ENCODE results near the gene SLC44A3. TPM values are rescaled to one million over a fixed set of nuclear protein-coding genes. Genes with fewer than 3 reads are reported as not detected.

The SLC44A3 gene
- total RNA-seq, 1 donor from 2014 or later: 53.8 TPM

GRCh38 chr1:94801919-94802546 lies 18.1 kb upstream of the SLC44A3 start:
- no peak for DNase-seq (ENCODE audit: low spot score)

- no peak for DNase-seq (ENCODE audit: low spot score)
Observed at GRCh38 chr1:94803106-94803505, 17.1 kb upstream of the SLC44A3 start.

DNA sequence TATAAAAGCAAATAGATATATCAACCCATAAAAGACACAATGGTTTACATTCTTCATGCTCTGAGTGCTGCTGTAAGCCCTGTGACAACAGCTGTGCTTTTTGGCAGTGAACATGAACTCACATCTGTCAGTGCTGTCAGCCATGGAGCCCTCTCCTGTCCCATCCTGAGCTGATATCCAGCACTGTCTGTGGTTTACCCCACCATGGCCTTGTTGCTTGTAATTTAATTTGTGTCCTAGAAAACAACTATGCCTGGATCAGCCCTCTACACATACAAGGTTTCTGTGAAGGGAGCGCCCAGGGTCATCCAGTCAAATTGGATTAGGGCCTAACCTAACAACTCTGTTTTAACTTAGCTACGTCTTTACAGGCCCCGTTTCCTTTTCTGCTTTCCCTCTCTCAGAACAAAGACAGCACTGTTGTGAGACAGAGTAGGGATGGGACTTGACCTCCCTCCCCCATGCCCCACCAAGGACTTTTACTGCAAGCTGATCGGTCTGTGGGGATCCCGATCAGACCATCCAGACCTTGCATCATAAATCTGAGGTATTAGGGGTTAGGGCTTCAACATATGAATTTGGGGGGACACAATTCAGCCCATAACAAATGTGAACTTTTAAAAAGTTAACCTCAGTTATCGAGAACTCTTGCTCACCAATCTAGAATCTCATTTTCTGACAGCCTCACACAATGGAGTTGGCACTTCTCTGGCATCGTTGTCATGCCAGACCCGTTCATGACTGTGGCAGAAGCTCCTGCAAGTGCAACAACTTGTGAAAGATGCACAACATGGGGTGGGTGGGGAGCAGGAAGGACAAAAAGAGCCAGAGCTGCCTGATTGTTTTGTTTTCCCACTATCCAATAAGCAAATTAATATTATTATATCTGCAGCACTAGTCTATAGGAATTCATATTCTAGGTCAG lies 16.4 kb upstream of the SLC44A3 start:
- no peak for DNase-seq (ENCODE audit: low spot score)

DNA sequence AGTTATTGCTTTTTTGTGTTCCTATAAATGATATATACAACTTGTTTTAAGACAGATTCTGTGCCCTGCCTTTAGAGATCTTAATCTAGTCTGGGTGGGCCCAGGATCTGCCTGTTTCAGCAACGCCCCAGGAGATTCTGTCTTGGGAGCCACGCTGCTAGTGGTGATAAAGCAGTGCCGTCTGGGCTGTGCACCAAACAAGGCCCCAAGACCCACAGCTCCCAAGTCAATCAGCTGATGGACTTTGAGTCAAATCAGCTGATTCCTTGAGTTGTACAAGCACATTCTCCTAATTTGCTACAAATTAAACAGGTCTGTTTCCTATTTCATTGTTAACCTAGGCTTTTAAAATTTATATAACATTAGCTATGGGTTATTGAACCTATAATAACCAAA lies 15.7 kb upstream of the SLC44A3 start:
- no peak for DNase-seq (ENCODE audit: low spot score)

GRCh38 chr1:94805912-94806311 lies 14.2 kb upstream of the SLC44A3 start:
- peak; percentile 40 for DNase-seq (ENCODE audit: low spot score)

- no peak for DNase-seq (ENCODE audit: low spot score)
Observed at GRCh38 chr1:94806441-94806871, 13.7 kb upstream of the SLC44A3 start.

- DNase-seq (ENCODE audit: low spot score): peak; percentile 56
Observed at GRCh38 chr1:94807742-94808491, 12.2 kb upstream of the SLC44A3 start.

- DNase-seq (ENCODE audit: low spot score): no peak
Observed at GRCh38 chr1:94808669-94809068, 11.5 kb upstream of the SLC44A3 start.

GRCh38 chr1:94812985-94813384 lies 7.2 kb upstream of the SLC44A3 start:
- DNase-seq (ENCODE audit: low spot score): no peak

DNA sequence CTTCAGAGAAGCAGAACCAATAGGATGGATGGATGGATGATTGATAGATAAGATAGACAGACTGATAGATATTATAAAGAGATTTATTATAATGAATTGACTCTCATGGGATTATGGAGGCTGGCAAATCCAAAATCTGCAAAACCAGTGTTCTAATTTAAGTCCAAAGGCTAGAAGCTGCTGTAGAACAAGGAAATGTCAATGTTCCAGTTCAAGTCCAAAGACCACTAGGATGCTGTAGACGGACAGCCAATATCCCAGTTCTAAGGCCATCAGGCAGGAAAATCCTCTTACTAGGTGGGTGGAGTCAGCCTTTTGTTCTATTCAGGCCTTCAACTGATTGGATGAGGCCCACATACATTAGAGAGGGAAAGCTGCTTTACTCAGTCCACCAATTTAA lies 4.1 kb upstream of the SLC44A3 start:
- DNase-seq (ENCODE audit: low spot score): no peak

GRCh38 chr1:94817712-94818111 lies 2.4 kb upstream of the SLC44A3 start:
- no peak for DNase-seq (ENCODE audit: low spot score)

GRCh38 chr1:94819238-94819944 lies 766 bp upstream of the SLC44A3 start:
- no peak for DNase-seq (ENCODE audit: low spot score)

DNA sequence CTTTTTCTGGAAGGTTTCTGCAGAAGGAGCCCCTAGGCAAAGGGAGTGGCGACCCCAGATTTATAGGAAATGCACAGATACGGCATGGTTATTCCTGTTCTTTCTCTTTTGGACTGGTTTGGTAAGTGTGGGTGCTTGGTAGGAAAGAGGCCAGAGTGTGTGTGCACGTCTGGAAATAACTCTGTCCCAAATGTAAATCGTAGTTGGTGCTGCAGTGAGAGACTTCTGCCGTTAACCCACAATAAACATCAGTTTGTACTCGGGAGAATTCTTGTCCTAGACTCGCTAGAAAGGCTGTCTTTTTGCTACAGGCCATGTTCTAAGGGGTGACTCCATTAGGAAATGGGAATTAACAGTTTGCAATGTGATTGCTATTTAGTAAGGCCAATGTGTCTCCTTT lies 779 bp downstream of the SLC44A3 start:
- DNase-seq (ENCODE audit: low spot score): no peak

DNA sequence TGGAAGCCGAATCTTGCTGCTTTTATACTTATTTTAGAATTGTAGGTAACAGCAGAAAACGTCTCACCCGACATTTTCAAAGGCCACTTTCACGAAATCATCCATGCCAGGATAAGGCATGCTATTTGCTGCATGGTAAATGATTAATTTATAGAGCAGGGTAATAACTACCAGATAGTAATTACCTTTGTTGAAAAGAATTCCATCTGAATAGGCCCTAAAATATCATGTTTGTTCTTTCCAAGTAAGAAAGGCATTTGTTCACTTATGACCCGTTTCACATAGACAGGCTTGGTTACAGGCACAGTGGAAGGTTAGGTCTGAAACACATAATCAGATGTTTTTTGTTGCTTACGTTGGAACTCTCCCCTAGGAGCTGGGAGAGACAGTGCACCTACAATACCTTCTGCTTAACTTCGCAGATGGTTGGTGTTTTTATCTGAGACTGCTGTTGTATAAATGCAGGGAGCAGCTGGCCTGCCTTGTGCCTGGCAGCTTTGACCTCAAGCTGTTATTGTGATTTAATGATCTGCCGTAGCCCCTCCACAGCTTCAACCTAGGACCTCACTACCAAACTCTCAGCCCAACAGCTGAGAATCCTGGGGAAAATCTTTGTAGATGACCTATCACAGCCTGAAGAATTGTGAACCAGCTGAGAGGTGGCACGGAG lies 1.6 kb downstream of the SLC44A3 start:
- DNase-seq (ENCODE audit: low spot score): no peak

GRCh38 chr1:94823116-94823515 lies 3.0 kb downstream of the SLC44A3 start:
- no peak for DNase-seq (ENCODE audit: low spot score)

- no peak for DNase-seq (ENCODE audit: low spot score)
Observed at GRCh38 chr1:94825936-94826335, 5.8 kb downstream of the SLC44A3 start.

GRCh38 chr1:94827434-94827833 lies 7.3 kb downstream of the SLC44A3 start:
- no peak for DNase-seq (ENCODE audit: low spot score)

DNA sequence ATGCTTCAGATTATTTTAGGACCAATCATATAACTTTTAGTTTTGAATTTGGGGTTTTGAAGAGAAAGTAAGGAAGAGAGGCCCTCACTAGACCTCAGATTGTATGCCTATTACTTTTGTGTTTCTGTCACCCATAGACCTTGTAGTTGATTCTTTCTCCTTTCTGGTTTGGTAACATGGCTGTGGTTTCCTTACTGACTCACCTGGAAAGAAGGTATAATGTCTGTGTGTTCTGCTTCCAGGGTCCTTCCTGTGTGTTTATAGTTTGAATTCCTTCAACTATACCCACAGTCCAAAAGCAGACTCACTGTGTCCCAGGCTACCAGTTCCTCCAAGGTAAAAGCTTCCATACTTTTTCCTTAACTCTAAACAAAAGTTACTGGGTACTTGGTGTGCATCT lies 8.1 kb downstream of the SLC44A3 start:
- DNase-seq (ENCODE audit: low spot score): no peak

DNA sequence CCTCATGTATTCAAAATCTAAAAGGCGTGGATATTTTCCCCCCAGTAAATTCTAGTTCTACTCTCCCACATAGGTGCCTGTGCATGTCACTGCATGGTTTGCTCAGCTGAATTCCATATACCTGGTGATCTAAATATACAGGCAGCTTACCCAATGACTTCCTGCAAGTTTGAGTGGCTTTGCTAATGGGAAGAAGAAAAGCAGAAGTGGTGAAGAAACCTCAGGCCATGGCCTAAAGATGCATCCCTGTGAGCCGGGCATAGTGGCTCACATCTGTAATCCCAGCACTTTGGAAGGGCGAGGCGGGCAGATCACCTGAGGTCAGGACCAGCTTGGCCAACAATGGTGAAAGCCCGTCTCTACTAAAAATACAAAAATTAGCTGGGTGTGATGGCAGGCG lies 11.5 kb downstream of the SLC44A3 start:
- no peak for DNase-seq (ENCODE audit: low spot score)

DNA sequence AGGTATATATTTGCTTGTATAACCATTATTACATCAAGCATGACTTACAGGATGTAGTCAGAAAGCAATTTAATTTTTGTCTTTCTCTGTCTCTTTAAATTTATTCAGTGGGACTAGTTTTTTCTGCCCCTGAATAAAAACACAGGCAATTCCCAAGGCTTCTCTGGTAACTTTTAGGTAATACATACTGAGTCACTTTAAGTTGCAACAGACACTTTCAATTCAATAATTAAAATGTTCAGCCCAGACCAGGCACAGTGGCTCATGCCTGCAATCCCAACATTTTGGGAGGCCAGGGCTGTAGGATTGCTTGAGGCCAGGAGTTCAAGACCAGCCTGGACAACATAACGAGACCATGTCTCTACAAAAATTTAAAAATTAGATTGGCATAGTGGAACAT lies 12.3 kb downstream of the SLC44A3 start:
- DNase-seq (ENCODE audit: low spot score): no peak

DNA sequence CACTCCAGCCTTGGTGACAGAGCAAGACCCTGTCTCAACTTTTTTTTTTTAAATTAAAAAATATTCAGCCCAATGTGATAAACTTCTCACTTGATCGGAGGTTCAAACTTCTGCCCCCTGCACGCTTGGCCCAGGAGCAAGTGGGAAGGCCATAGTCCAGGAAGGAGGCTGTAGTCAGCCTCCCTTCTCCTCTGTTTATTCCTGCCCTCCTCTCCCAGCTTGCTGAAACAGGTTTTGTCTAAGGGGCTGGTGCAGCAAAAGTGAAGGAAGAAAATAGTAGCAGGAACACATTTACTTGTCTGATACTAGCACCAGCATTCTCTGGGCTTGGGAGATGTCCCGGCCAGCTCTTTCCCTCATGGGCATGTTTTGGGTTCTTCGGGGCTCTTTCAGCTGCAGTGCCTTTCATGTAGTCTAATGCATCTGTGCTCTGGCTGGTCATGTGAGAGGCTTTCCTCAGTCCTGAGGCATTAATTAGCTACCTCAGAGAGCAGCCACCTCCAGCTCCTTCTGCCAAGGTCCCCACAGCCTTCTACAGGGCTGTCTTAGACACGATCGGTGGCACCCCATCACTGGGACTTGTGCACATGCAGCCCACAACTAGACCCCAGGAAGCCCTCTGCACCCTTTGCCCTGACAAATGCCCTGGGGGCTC lies 12.9 kb downstream of the SLC44A3 start:
- no peak for DNase-seq (ENCODE audit: low spot score)

Measured in mucosa of gallbladder (tissue), 1 donor.